ENCODE results near the gene HAPLN1.
"Not testable (repeated sequence)": the region's sequence is repeated elsewhere in the genome, so short reads cannot be mapped to it uniquely, and the experiment has no call there.

HAPLN1 gene

DNA sequence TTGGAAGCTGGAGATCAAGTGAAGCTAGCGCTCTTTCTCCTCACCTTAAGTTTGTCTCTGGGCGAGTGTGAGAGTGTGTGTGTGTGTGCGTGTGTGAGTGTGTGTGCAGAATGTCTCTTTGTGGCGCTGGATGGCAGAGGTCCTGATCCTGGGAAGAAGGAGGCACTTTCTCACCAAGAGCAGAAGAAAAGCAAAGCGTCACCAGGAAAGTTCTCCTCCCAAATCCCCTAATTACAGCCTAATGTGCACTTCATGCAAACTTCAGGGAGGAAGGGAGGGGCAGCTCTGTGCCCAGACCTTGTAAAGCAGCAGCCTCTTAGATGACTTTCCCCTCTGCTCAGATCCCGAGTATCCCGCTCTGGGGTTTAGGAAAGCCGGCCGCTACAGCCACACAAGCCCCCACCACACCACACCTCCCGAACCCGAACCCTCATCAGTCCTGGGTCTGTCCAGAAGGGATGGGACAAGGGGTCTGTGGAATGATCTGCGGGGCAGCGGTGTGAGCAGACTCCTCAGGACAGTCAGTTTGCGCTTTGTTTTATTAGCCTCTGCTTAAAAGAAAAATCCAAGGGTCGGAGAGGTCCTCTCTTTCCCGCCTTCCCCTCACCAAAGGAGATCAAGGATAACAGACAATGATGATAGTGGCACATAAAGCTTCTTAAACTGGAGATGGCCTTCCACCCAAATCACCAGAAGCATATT lies at the start of gene HAPLN1:
Gene HAPLN1, minus strand, starts transcription at position 20 of the 702 bp plus-strand sequence. CDS start 47,332 bp downstream, outside the sequence.
- no peak for DNase-seq

DNA sequence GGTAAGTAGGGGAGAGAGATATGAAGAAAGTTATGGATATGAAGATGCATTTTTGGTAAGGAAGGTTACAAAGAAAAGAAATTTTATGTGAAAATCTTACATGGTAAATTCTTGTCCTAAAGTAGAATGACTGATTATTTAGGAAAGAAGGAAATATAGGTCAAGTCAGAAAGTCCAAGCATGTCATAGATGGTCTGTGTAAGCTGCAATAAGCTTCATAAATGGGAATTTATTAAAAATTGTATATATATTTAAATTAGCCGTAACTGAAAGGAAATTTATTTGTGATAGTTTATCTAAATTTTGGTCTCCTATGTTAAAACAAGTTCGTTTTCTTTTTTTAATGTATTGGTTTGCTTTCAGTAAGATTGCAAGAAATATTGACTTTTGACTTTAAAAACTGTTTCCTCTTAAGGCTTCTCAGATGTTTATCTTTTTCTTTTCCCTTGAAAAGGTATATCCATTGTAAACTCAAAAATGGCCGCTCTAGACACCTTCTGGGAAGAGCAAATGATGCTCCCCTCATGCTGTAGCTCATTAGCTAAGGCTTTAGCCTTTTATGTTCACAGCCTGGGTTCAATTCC lies 46.8 kb upstream of the HAPLN1 start:
- DNase-seq, result peak; percentile 9 to 12

GRCh38 chr5:83764101-83764500 lies 43.4 kb upstream of the HAPLN1 start:
- DNase-seq, result no peak

GRCh38 chr5:83760579-83760978 lies 39.9 kb upstream of the HAPLN1 start:
- no peak for DNase-seq

- no peak for DNase-seq
These were observed 32.0 kb upstream of the HAPLN1 start for GRCh38 chr5:83752700-83753099.

GRCh38 chr5:83751201-83751600 lies 30.5 kb upstream of the HAPLN1 start:
- DNase-seq, result peak; percentile 17 to 19

- DNase-seq, result peak; percentile 76 to 79
These were observed 30.1 kb upstream of the HAPLN1 start for GRCh38 chr5:83750749-83751148.

DNA sequence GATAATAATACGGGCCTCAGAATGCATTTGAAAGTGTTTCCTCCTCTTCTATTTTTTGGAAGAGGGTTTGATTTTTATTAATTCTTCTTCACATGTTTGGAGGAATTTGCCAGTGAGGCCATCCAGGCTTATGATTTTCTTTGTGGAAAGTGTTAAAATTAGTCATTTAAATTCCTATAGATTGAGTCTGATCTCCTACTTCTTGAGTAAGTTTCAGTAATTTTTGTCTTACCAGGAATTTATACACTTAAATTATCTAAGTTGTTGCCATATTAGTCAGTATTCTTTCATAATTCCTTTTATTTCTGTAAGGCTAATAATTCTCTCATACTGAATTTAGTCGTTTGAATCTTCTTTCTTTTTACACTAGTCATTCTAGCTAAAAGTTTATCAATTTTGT lies 25.2 kb upstream of the HAPLN1 start:
- DNase-seq, result no peak

- DNase-seq, result peak; percentile 84 to 88
These were observed 24.2 kb upstream of the HAPLN1 start for GRCh38 chr5:83744821-83745220.

DNA sequence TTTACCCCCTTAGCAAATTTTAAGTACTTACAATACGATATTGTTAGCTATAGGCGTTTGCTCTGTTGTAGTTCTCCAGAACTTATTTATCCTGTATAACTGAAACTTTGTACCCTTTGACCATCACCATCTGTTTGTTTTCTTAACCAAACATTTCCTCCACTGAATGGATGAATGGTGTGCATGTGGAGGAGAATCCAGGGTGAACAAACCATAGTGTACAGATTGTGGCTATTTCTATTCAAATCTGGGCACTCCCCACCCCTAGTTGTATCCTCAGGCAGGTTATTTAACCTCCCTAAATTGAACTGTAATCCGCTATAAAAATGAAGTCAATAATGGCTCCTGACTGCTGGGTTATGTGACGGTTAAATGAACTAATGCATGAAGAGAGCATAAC lies 21.4 kb upstream of the HAPLN1 start:
- no peak for DNase-seq

GRCh38 chr5:83741571-83741970 lies 20.9 kb upstream of the HAPLN1 start:
- DNase-seq, result no peak

DNA sequence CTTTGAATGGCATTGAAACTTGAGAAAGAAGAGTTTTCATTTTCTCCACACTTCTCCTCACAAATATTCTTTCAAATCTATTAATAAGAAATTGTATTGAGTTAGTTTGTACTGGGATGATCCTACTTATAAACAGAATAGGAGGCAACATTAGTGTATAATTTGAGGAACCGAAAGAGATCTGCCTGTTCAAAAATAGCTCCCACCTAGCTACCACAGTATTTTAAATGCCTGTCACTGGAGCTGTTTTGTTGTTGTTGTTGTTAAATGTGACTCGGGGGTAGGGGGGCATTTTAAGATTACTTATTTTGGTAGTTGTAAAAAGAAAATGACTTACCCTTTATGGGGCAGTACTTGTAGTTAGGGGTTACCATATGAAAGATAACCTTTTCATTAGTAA lies 20.1 kb upstream of the HAPLN1 start:
- no peak for DNase-seq

GRCh38 chr5:83736169-83736568 lies 15.5 kb upstream of the HAPLN1 start:
- DNase-seq, result not testable (repeated sequence)

GRCh38 chr5:83735058-83735457 lies 14.4 kb upstream of the HAPLN1 start:
- not testable (repeated sequence) for DNase-seq

DNA sequence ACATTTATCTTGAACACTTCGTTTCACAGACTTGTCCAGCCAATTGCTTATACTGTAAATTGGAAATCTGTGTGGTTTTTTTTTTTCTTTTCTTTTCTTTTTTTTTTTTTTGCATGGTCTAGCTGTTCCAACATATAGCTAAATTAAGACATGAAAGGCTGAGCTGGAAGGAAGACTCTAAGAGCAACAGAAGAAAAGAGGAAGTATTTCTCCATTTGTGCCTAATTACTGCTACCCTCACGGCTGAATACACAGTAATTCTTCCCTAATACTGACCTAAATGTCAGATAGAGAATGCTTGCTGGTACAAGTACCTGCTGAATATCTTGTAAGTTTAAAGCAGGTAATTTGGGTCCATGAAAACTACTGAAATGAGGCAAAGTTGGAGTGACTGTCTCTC lies 11.0 kb upstream of the HAPLN1 start:
- peak; percentile 58 to 67 for DNase-seq

GRCh38 chr5:83729362-83729761 lies 8.7 kb upstream of the HAPLN1 start:
- no peak for DNase-seq

GRCh38 chr5:83726912-83727311 lies 6.3 kb upstream of the HAPLN1 start:
- DNase-seq, result no peak

DNA sequence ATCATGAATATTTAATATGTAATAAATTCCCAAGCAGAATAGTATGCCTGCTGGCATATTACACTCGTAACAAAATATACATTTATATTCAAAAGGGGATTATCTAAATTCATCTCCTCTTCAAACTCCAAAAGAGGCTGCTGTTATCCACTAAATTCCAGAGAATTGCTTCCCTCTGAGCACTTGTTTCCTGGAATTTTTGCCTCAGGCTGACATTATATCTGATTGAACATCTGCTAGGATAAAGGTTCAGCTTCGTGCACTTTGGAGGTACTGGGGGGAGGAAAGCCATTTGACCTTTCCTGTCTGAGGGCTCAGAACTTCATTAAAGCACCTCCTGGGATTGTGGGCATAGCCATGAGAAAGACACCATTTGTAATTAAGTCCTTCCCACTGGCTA lies 4.3 kb upstream of the HAPLN1 start:
- DNase-seq, result no peak

GRCh38 chr5:83724001-83724400 lies 3.3 kb upstream of the HAPLN1 start:
- DNase-seq, result no peak

- no peak for DNase-seq
These were observed 2.4 kb upstream of the HAPLN1 start for GRCh38 chr5:83723031-83723430.

DNA sequence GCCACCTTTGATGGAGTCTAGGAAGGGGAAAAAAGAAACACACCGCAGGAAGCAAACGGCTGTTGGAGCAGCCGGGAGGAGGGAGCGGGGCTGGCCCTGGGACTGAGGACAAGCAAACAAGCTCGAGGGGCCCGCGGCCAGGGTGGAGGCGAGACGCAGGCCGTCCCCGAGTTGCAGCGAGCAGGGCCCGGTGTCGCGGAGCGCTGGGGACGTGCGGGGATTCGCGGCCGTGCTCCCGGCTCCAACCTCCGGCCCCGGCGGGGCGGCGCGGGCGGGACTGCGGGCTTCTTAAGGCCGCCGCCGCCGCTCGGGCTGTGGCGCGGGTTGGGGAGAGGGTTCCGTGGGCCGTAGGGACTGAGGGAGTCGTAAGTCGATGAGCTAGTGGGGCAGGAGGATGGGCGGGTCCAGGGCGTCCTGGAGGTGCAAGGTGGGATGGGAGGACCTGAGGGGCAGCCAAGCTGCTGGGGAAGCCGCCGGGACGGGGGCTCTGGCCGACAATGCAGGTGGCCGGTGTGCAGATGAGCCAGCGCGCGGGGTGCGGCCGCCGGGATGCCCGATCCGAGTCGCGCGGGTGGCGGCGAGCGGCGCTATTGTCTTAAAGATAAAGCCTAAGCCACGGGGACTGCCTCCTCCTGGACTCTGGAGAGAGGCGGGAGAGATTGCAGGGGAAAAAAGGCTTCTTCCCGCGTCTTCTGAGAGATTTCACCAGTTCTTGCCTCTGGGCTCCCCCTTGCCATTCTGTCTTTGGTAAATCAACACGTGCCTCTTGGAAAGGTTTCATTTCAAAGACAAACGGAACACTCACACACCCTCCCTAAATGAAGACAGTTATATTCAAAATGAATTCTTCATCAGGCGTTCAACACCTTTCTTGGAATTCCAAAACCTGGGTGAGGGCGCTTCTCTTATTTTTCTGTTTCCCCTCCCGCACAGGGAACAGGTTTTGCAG lies 1.6 kb upstream of the HAPLN1 start:
- DNase-seq, result peak; percentile 70 to 74

DNA sequence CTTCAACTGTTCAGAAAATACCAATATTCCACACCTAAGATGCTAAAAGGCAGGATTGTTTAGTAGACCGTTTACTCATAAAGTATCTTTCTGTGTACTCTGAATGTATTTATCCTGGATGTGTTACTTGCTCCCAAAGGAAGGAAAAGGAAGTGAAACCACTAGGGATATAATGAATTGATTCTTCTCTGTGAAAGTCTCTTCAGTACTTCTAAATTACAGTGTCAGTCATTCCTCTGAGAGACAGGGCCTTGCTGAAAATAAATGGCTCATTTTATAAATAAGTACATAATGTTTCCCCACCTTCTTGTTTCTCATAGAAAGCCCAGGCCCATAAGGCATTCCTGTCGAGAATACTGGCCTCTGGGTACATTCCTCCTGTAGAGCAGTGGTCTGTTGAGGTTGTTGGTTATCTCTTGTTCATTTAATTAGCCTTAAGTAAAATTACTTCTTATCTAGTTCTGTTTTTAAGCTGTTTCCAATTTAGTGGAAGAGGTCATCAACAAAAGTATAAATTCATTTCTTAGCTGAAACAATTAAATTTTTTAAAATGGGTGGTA lies 1.6 kb downstream of the HAPLN1 start:
- DNase-seq, result no peak

GRCh38 chr5:83718195-83718825 lies 2.3 kb downstream of the HAPLN1 start:
- DNase-seq, result peak; percentile 86 to 92
